Endodermal cell (in vitro differentiated cells): ENCODE results near the gene PPFIBP2. TPM values are rescaled to one million over a fixed set of nuclear protein-coding genes. Genes with fewer than 3 reads are reported as not detected.

Experiments
- DNase-seq: peaks from one replicate; pipeline ENCODE4 v3.0.0-alpha.2; 2017
- H3K27ac ChIP-seq: 2 replicates; pipeline ENCODE4 v1.5.1; 2013; ENCODE audit warnings: mild to moderate bottlenecking, low read depth, low read length, moderate library complexity
- H3K27me3 ChIP-seq: 2 replicates; pipeline ENCODE4 v1.6.1; 2013; ENCODE audit warnings: mild to moderate bottlenecking, low read length, moderate library complexity; ENCODE audit not compliant: insufficient read depth, control insufficient read depth, poor library complexity, severe bottlenecking
- H3K36me3 ChIP-seq: 2 replicates; pipeline ENCODE4 v1.7.0; 2013; ENCODE audit warnings: mild to moderate bottlenecking, low read length, moderate library complexity; ENCODE audit not compliant: control insufficient read depth, insufficient read depth
- H3K4me1 ChIP-seq: one replicate; pipeline ENCODE4 v1.7.0; 2013; ENCODE audit warnings: low read length; ENCODE audit not compliant: control insufficient read depth, insufficient read depth
- H3K4me3 ChIP-seq: 2 replicates; pipeline ENCODE4 v1.5.1; 2013; ENCODE audit warnings: mild to moderate bottlenecking, low read length, moderate library complexity
- H3K9ac ChIP-seq: 2 replicates; pipeline ENCODE4 v1.6.1; 2013; ENCODE audit warnings: mild to moderate bottlenecking, low read length, moderate library complexity; ENCODE audit not compliant: poor library complexity, severe bottlenecking; ENCODE audit errors: extremely low read depth
- H3K9me3 ChIP-seq: 2 replicates; pipeline ENCODE4 v1.6.1; 2013; ENCODE audit warnings: mild to moderate bottlenecking, low read length, moderate library complexity; ENCODE audit not compliant: control insufficient read depth
- H3K27ac Mint-ChIP-seq: 2 replicates; pipeline ENCODE4 v1.8.0; 2020; ENCODE audit warnings: mixed read lengths
- H3K27me3 Mint-ChIP-seq: 2 replicates; pipeline ENCODE4 v1.8.0; 2021; ENCODE audit warnings: mild to moderate bottlenecking, mixed read lengths; ENCODE audit not compliant: insufficient read depth
- H3K36me3 Mint-ChIP-seq: 2 replicates; pipeline ENCODE4 v1.8.0; 2020; ENCODE audit warnings: low read depth, mixed read lengths
- H3K4me1 Mint-ChIP-seq: 2 replicates; pipeline ENCODE4 v1.8.0; 2020; ENCODE audit warnings: mixed read lengths
- H3K4me3 Mint-ChIP-seq: 2 replicates; pipeline ENCODE4 v1.8.0; 2020; ENCODE audit warnings: mild to moderate bottlenecking, moderate library complexity, mixed read lengths
- H3K9me3 Mint-ChIP-seq: 2 replicates; pipeline ENCODE4 v1.8.0; 2020; ENCODE audit warnings: mild to moderate bottlenecking, mixed read lengths
- WGBS, 2 experiments: methylation state at CpG; one replicate each; pipeline versions ENCODE4 v1.1.5 to v1.1.7; 2013; ENCODE audit warnings: missing lambda C conversion rate in 2 of 2, mixed read lengths in 1 of 2; ENCODE audit not compliant: insufficient coverage in 1 of 2, insufficient read length in 1 of 2; 5-methylcytosine and 5-hydroxymethylcytosine counted together
- total RNA-seq, 2 donors: library from RNA; stranded (reverse); fragmentation: NEBNext Ultra II Directional in 1 of 2; extraction: Animal tissue kit (Norgen Biotek cat#: 25700) in 1 of 2; gene quantifications; 2 replicates in 1 of 2; 3 replicates in 1 of 2; pipeline ENCODE4 v1.2.1, GENCODE V29; 2021
- TF ChIP-seq, protein P1 (sequence below): fragments of 200-600 bp; sonication (generic); conservative IDR thresholded peaks from 2 replicates; pipeline ENCODE4 v1.5.0; 2021; ENCODE audit warnings: antibody characterized with exemption, mild to moderate bottlenecking

Gene PPFIBP2
- total RNA-seq, 2 donors from 2014 or later = 149 to 195 TPM

DNA sequence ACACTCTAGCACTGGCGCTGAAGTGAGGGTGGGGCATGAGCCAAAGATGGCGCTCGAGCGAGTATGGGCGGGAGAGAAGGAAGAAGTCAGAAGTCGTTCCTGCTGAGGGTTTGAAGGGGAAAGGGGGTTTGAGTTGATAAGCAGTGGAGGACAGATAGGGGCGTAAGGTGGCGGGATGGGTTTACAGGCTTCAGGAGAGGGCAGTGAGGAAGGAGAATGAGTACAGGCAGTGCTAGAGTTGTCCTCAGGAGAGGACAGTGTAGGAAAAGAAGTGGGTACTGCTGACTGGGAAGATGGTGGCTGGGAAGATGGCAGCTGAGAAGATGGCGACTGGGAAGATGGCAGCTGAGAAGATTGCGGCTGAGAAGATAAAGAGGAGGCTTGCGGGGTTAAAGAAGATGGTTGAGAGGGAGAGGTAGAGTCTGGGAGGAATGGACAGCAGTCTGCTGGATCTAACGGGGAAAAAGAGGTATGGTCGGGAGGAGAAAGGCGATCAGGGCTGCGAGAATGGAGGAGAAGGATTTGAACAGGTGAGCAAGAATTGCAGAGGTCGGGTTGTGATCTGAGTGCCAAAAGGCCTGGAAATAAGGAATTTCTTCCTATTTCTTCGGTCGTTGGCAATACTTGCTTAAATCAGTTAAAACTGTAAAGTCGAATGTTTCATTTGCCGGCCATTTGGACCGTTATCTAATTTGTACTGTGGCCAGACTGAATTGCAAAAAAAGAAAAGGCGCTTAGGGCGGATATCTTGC is 5.2 kb downstream of the PPFIBP2 start:
- Histone ChIP-seq H3K36me3 (no peaks in the 10 kb centered on the region), H3K9me3 (no peaks in the 10 kb centered on the region), H3K27me3 (peaks cover 7% of the 10 kb centered on the region), H3K27ac (no peak overlapping the region), H3K4me1 (peaks cover 7% of the 10 kb centered on the region), H3K9ac (no peak overlapping the region), H3K4me3 (no peak overlapping the region)
- Mint-ChIP-seq H3K4me1 (peaks cover 19% of the 10 kb centered on the region), H3K27me3 (peaks cover 26% of the 10 kb centered on the region), H3K4me3 (no peak overlapping the region), H3K9me3 (no peaks in the 10 kb centered on the region), H3K27ac (no peak overlapping the region), H3K36me3 (no peaks in the 10 kb centered on the region)
- WGBS, 2 experiments = 88 to 90% methylated on average over 20 to 23 of the region's 23 CpGs
- no peak for DNase-seq
- TF ChIP-seq, protein P1, sequence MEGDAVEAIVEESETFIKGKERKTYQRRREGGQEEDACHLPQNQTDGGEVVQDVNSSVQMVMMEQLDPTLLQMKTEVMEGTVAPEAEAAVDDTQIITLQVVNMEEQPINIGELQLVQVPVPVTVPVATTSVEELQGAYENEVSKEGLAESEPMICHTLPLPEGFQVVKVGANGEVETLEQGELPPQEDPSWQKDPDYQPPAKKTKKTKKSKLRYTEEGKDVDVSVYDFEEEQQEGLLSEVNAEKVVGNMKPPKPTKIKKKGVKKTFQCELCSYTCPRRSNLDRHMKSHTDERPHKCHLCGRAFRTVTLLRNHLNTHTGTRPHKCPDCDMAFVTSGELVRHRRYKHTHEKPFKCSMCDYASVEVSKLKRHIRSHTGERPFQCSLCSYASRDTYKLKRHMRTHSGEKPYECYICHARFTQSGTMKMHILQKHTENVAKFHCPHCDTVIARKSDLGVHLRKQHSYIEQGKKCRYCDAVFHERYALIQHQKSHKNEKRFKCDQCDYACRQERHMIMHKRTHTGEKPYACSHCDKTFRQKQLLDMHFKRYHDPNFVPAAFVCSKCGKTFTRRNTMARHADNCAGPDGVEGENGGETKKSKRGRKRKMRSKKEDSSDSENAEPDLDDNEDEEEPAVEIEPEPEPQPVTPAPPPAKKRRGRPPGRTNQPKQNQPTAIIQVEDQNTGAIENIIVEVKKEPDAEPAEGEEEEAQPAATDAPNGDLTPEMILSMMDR = no peak

DNA sequence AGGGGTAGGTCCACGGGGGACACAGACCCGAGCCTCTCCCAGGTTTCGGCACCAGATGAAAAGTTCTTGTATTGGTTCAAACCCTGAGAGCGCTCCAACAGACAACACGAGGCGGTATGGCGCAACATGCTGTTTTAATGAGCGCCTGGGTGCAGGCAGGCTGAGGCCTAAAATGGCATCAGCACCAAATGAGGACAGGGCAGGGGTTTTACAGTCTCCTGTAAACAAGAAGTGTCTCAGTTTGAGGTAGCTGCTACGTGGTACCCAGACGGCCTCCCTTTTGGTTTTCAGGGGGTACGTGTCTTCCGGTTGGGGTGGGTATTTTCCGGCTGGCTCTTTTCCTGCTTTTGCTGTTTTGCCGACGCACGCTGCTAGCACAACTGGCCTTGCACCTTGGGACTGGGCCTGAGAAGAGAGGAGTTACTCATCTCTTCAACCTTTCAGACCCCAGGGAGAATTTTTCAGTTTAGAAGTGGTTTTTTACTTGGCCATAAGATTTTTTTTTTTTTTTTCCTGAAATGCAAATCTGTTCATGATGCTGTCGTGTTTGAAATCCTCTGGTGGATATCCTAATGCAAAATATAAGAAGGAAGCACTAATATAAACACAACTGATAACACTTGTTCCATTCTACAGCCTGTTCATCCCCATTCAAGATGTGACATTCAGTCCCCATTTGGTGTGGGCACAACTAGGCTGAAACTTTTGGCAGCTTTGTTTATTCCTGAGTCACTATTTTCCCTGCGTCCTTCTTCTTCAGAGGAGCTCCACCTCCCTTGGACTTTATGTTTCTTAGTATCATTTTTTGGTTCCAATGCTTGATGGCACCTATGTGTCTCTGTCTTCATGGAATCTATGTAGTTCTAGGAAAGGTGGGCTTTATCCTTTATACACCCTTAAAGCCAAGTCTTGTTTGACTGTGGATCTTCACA is 6.5 kb downstream of the PPFIBP2 start:
- Histone ChIP-seq H3K4me1 (peaks cover 7% of the 10 kb centered on the region), H3K27ac (no peak overlapping the region), H3K27me3 (no peaks in the 10 kb centered on the region), H3K36me3 (peaks cover 11% of the 10 kb centered on the region), H3K4me3 (no peak overlapping the region), H3K9me3 (no peaks in the 10 kb centered on the region), H3K9ac (no peak overlapping the region)
- TF ChIP-seq, protein P1 = no peak
- Mint-ChIP-seq H3K27me3 (peaks cover 20% of the 10 kb centered on the region), H3K4me3 (no peak overlapping the region), H3K36me3 (no peaks in the 10 kb centered on the region), H3K9me3 (no peaks in the 10 kb centered on the region), H3K4me1 (peaks cover 14% of the 10 kb centered on the region), H3K27ac (no peak overlapping the region)
- no peak for DNase-seq
- WGBS, 2 experiments = 77 to 82% methylated on average over 14 to 18 of the region's 18 CpGs

DNA sequence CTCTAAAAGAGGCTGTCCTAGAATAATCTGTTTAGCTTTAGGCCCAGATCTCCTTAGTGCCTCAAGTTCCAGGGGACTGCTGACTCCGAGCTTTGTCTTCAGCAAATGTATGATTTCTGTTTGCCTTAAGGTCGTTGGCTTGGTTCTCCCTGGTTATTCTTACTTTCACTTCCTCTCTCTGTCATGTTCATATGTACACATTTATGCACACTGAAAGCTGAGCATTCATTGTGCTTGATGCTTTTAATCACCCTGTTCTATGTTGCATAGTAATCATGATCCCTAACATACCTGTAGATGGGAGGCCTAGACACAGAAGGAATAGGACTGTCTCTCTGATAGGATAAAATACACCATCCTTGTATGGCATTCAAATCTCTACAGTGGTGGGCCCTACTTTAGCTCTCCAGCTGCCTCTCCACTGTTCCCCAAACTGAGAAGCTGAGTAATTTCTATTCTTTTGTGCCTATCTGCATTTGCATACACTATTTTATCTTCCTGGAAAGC is 7.2 kb downstream of the PPFIBP2 start:
- Mint-ChIP-seq H3K4me3 (no peak overlapping the region), H3K27ac (no peak overlapping the region), H3K4me1 (peaks cover 6% of the 10 kb centered on the region), H3K36me3 (no peaks in the 10 kb centered on the region), H3K27me3 (peaks cover 15% of the 10 kb centered on the region), H3K9me3 (no peaks in the 10 kb centered on the region)
- TF ChIP-seq, protein P1 = no peak
- H3K27me3 ChIP-seq = no peaks in the 10 kb centered on the region
- no peak overlapping the region for H3K27ac ChIP-seq
- no peak for DNase-seq
- H3K9me3 ChIP-seq = no peaks in the 10 kb centered on the region
- peaks cover 7% of the 10 kb centered on the region for H3K4me1 ChIP-seq
- H3K9ac ChIP-seq = no peak overlapping the region
- peak overlapping the region; percentile 14 for H3K4me3 ChIP-seq
- WGBS, 2 experiments = 0% methylated on average over 1 of the region's 2 CpGs
- H3K36me3 ChIP-seq = peaks cover 13% of the 10 kb centered on the region
